Measurements from ENCODE around the gene MAML3. TPM values are rescaled to one million over a fixed set of nuclear protein-coding genes. Genes with fewer than 3 reads are reported as not detected.

Gene MAML3
- total RNA-seq, 1 donor from 2014 or later: 24.8 TPM

DNA sequence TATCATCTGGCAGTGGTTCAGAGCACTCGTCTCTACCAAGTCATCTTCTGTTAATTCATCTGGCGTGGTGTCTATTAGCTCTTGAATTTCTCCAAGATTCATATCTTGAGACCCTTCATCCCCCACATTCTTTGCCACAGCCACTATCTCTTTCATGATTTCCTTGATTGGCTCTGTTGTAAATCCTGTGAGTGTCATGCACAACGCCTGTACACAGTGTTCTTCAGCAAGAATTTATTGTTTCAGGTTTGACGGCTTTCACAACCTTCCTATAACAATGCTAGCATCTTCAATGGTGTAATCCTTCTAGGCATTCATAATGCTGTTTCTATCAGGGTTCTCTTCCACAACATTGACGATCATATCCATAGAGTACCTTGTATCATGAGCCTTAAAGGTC lies 457.5 kb downstream of the MAML3 start:
- Mint-ChIP-seq H3K4me1 (peaks cover 3% of the 10 kb centered on the region), H3K27ac (no peak overlapping the region), H3K27me3 (ENCODE audit: low read depth) (no peaks in the 10 kb centered on the region), H3K9me3 (peaks cover 13% of the 10 kb centered on the region), H3K4me3 (no peak overlapping the region), H3K36me3 (peaks cover 37% of the 10 kb centered on the region)
- DNase-seq (ENCODE audit: low spot score in 2 of 2, unreplicated experiment in 2 of 2): no peak
- TF ChIP-seq, protein P1, sequence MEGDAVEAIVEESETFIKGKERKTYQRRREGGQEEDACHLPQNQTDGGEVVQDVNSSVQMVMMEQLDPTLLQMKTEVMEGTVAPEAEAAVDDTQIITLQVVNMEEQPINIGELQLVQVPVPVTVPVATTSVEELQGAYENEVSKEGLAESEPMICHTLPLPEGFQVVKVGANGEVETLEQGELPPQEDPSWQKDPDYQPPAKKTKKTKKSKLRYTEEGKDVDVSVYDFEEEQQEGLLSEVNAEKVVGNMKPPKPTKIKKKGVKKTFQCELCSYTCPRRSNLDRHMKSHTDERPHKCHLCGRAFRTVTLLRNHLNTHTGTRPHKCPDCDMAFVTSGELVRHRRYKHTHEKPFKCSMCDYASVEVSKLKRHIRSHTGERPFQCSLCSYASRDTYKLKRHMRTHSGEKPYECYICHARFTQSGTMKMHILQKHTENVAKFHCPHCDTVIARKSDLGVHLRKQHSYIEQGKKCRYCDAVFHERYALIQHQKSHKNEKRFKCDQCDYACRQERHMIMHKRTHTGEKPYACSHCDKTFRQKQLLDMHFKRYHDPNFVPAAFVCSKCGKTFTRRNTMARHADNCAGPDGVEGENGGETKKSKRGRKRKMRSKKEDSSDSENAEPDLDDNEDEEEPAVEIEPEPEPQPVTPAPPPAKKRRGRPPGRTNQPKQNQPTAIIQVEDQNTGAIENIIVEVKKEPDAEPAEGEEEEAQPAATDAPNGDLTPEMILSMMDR (IDR thresholded peaks at IDR 0.05; ENCODE audit: unreplicated experiment): no peak

- Mint-ChIP-seq H3K27me3 (ENCODE audit: low read depth) (no peaks in the 10 kb centered on the region), H3K36me3 (peaks cover 28% of the 10 kb centered on the region), H3K4me3 (no peak overlapping the region), H3K27ac (no peak overlapping the region), H3K4me1 (peaks cover 3% of the 10 kb centered on the region), H3K9me3 (peaks cover 13% of the 10 kb centered on the region)
- DNase-seq (ENCODE audit: low spot score in 2 of 2, unreplicated experiment in 2 of 2): no peak
- TF ChIP-seq, protein P1 (IDR thresholded peaks at IDR 0.05; ENCODE audit: unreplicated experiment): no peak
Observed at GRCh38 chr4:139694522-139695107, 459.4 kb downstream of the MAML3 start.

- TF ChIP-seq, protein P1 (IDR thresholded peaks at IDR 0.05; ENCODE audit: unreplicated experiment): no peak
- Mint-ChIP-seq H3K27ac (no peak overlapping the region), H3K27me3 (ENCODE audit: low read depth) (no peaks in the 10 kb centered on the region), H3K36me3 (peaks cover 25% of the 10 kb centered on the region), H3K4me3 (no peak overlapping the region), H3K9me3 (peaks cover 13% of the 10 kb centered on the region), H3K4me1 (no peaks in the 10 kb centered on the region)
- DNase-seq (ENCODE audit: low spot score in 2 of 2, unreplicated experiment in 2 of 2): no peak
Observed at GRCh38 chr4:139692309-139693012, 461.5 kb downstream of the MAML3 start.

- TF ChIP-seq, protein P1 (IDR thresholded peaks at IDR 0.05; ENCODE audit: unreplicated experiment): no peak
- Mint-ChIP-seq H3K9me3 (peaks cover under 1% of the 10 kb centered on the region), H3K27ac (no peak overlapping the region), H3K27me3 (ENCODE audit: low read depth) (no peaks in the 10 kb centered on the region), H3K4me3 (no peak overlapping the region), H3K36me3 (peaks cover 20% of the 10 kb centered on the region), H3K4me1 (peaks cover 4% of the 10 kb centered on the region)
- DNase-seq (ENCODE audit: low spot score in 2 of 2, unreplicated experiment in 2 of 2): no peak
Observed at GRCh38 chr4:139690419-139690818, 463.6 kb downstream of the MAML3 start.

- no peaks in the 10 kb centered on the region for H3K27me3 Mint-ChIP-seq (ENCODE audit: low read depth)
- no peak overlapping the region for H3K27ac Mint-ChIP-seq
- no peak for DNase-seq (ENCODE audit: low spot score in 2 of 2, unreplicated experiment in 2 of 2)
- peaks cover 23% of the 10 kb centered on the region for H3K36me3 Mint-ChIP-seq
- H3K9me3 Mint-ChIP-seq: peaks cover 12% of the 10 kb centered on the region
- no peak overlapping the region for H3K4me3 Mint-ChIP-seq
- H3K4me1 Mint-ChIP-seq: peaks cover 4% of the 10 kb centered on the region
- TF ChIP-seq, protein P1 (IDR thresholded peaks at IDR 0.05; ENCODE audit: unreplicated experiment): no peak
Observed at GRCh38 chr4:139689093-139689722, 464.8 kb downstream of the MAML3 start.

All from mesothelial cell of epicardium (in vitro differentiated cells).